ENCODE data around the gene FTO. TPM values are rescaled to one million over a fixed set of nuclear protein-coding genes. Genes with fewer than 3 reads are reported as not detected.

Gene FTO
- total and polyA plus RNA-seq, 4 donors = 12.2 to 145 (median 57.7) TPM

- 84 to 85% methylated on average over 1 of the region's 1 CpG for WGBS, 2 donors
- DNase-seq (no peak), ATAC-seq (ENCODE audit: insufficient read depth, low FRiP score) (no peak)
- H3K4me1 ChIP-seq (ENCODE audit: control insufficient read depth in 5 of 5, insufficient read depth in 5 of 5, low read length in 5 of 5) = peaks cover 5 to 37% (median 13%) of the 10 kb centered on the region in 5 donors
- H3K9ac ChIP-seq (ENCODE audit: insufficient read depth in 1 of 2, low read length in 2 of 2) = no peak overlapping the region
- H3K4me3 ChIP-seq = no peak overlapping the region
- H3K36me3 ChIP-seq (ENCODE audit: control insufficient read depth in 4 of 4, insufficient read depth in 4 of 4, low read length in 4 of 4) = peaks cover 0 to 4% (median 1%) of the 10 kb centered on the region in 4 donors
- H3K9me3 ChIP-seq (ENCODE audit: control insufficient read depth in 4 of 4, insufficient read depth in 3 of 4, low read length in 3 of 4) = no peaks in the 10 kb centered on the region
- TF ChIP-seq CTCF (IDR thresholded peaks at IDR 0.05; ENCODE audit: control extremely low read depth, extremely low read depth) = no peak
- H3K27ac ChIP-seq (ENCODE audit: low read depth in 1 of 2, low read length in 1 of 2) = no peak overlapping the region
- H3K27me3 ChIP-seq (ENCODE audit: control insufficient read depth in 3 of 3, insufficient read depth in 3 of 3, low read length in 2 of 3) = peaks cover 0 to 3% (median 0%) of the 10 kb centered on the region in 3 donors
Measured at GRCh38 chr16:53899431-53899830, 195.5 kb downstream of the FTO start.

GRCh38 chr16:53900667-53901066, 196.7 kb downstream of the FTO start:
- no peak for TF ChIP-seq CTCF (IDR thresholded peaks at IDR 0.05; ENCODE audit: control extremely low read depth, extremely low read depth)
- ATAC-seq (ENCODE audit: insufficient read depth, low FRiP score) = no peak
- WGBS, 2 donors = 78 to 84% methylated on average over 4 of the region's 4 CpGs

GRCh38 chr16:53901408-53901807, 197.5 kb downstream of the FTO start:
- no peaks in the 10 kb centered on the region for H3K27me3 ChIP-seq (ENCODE audit: control insufficient read depth in 3 of 3, insufficient read depth in 3 of 3, low read length in 2 of 3)
- H3K9ac ChIP-seq (ENCODE audit: insufficient read depth in 1 of 2, low read length in 2 of 2) = no peak overlapping the region
- H3K27ac ChIP-seq (ENCODE audit: low read depth in 1 of 2, low read length in 1 of 2) = no peak overlapping the region
- TF ChIP-seq CTCF (IDR thresholded peaks at IDR 0.05; ENCODE audit: control extremely low read depth, extremely low read depth) = no peak
- no peak overlapping the region for H3K4me3 ChIP-seq
- no peaks in the 10 kb centered on the region for H3K9me3 ChIP-seq (ENCODE audit: control insufficient read depth in 4 of 4, insufficient read depth in 3 of 4, low read length in 3 of 4)
- H3K36me3 ChIP-seq (ENCODE audit: control insufficient read depth in 4 of 4, insufficient read depth in 4 of 4, low read length in 4 of 4) = peaks cover 0 to 4% (median 1%) of the 10 kb centered on the region in 4 donors
- DNase-seq (peak; percentile 33 to 74 (median 50)), ATAC-seq (ENCODE audit: insufficient read depth, low FRiP score) (no peak)
- H3K4me1 ChIP-seq (ENCODE audit: control insufficient read depth in 5 of 5, insufficient read depth in 5 of 5, low read length in 5 of 5) = peaks cover 5 to 24% (median 8%) of the 10 kb centered on the region in 5 donors
- WGBS, 2 donors = 73 to 90% methylated on average over 2 of the region's 2 CpGs

More at GRCh38 chr16:53900667-53901066, 196.7 kb downstream of the FTO start:
- H3K4me1 ChIP-seq (ENCODE audit: control insufficient read depth in 5 of 5, insufficient read depth in 5 of 5, low read length in 5 of 5) = peaks cover 5 to 30% (median 10%) of the 10 kb centered on the region in 5 donors
- H3K4me3 ChIP-seq = no peak overlapping the region
- no peak overlapping the region for H3K27ac ChIP-seq (ENCODE audit: low read depth in 1 of 2, low read length in 1 of 2)
- H3K36me3 ChIP-seq (ENCODE audit: control insufficient read depth in 4 of 4, insufficient read depth in 4 of 4, low read length in 4 of 4) = peaks cover 0 to 4% (median 1%) of the 10 kb centered on the region in 4 donors
- H3K27me3 ChIP-seq (ENCODE audit: control insufficient read depth in 3 of 3, insufficient read depth in 3 of 3, low read length in 2 of 3) = no peaks in the 10 kb centered on the region
- peak in 1 of 3 donors; percentile 28 for DNase-seq
- H3K9ac ChIP-seq (ENCODE audit: insufficient read depth in 1 of 2, low read length in 2 of 2) = no peak overlapping the region
- no peaks in the 10 kb centered on the region for H3K9me3 ChIP-seq (ENCODE audit: control insufficient read depth in 4 of 4, insufficient read depth in 3 of 4, low read length in 3 of 4)

GRCh38 chr16:53904533-53904932, 200.6 kb downstream of the FTO start:
- no peaks in the 10 kb centered on the region for H3K27me3 ChIP-seq (ENCODE audit: control insufficient read depth in 3 of 3, insufficient read depth in 3 of 3, low read length in 2 of 3)
- H3K4me1 ChIP-seq (ENCODE audit: control insufficient read depth in 5 of 5, insufficient read depth in 5 of 5, low read length in 5 of 5) = peaks cover under 1 to 17% (median 6%) of the 10 kb centered on the region in 5 donors
- no peaks in the 10 kb centered on the region for H3K9me3 ChIP-seq (ENCODE audit: control insufficient read depth in 4 of 4, insufficient read depth in 3 of 4, low read length in 3 of 4)
- DNase-seq (no peak), ATAC-seq (ENCODE audit: insufficient read depth, low FRiP score) (no peak)
- H3K36me3 ChIP-seq (ENCODE audit: control insufficient read depth in 4 of 4, insufficient read depth in 4 of 4, low read length in 4 of 4) = peaks cover 0 to 3% (median 0%) of the 10 kb centered on the region in 4 donors
- WGBS, 2 donors = 72 to 93% methylated on average over 6 of the region's 6 CpGs
- TF ChIP-seq CTCF (IDR thresholded peaks at IDR 0.05; ENCODE audit: control extremely low read depth, extremely low read depth) = no peak
- H3K4me3 ChIP-seq = no peak overlapping the region
- no peak overlapping the region for H3K27ac ChIP-seq (ENCODE audit: low read depth in 1 of 2, low read length in 1 of 2)
- no peak overlapping the region for H3K9ac ChIP-seq (ENCODE audit: insufficient read depth in 1 of 2, low read length in 2 of 2)
